ENCODE measurements around the gene FHOD3.
"Not testable (repeated sequence)": the region's sequence is repeated elsewhere in the genome, so short reads cannot be mapped to it uniquely, and the experiment has no call there.

DNA sequence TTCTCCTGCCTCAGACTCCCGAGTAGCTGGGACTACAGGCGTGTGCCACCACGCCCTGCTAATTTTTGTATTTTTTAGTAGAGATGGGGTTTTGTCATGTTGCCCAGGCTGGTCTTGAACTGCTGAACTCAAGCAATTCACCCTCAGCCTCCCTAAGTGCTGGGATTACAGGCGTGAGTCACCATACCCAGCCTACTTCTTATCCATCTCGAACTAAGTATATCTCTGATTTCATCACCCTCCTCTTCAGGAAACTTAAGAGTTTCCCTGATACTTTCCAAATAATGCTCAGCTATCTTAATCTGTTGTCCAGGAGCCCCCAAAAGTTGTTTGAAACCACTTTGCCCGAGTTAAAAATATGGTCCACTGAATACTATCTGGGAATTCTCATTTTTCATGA, 59.2 kb downstream of the FHOD3 start:
- TF ChIP-seq, protein P1, sequence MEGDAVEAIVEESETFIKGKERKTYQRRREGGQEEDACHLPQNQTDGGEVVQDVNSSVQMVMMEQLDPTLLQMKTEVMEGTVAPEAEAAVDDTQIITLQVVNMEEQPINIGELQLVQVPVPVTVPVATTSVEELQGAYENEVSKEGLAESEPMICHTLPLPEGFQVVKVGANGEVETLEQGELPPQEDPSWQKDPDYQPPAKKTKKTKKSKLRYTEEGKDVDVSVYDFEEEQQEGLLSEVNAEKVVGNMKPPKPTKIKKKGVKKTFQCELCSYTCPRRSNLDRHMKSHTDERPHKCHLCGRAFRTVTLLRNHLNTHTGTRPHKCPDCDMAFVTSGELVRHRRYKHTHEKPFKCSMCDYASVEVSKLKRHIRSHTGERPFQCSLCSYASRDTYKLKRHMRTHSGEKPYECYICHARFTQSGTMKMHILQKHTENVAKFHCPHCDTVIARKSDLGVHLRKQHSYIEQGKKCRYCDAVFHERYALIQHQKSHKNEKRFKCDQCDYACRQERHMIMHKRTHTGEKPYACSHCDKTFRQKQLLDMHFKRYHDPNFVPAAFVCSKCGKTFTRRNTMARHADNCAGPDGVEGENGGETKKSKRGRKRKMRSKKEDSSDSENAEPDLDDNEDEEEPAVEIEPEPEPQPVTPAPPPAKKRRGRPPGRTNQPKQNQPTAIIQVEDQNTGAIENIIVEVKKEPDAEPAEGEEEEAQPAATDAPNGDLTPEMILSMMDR (IDR thresholded peaks at IDR 0.05) = not testable (repeated sequence)
- not testable (repeated sequence) for TF ChIP-seq POLR2A (IDR thresholded peaks at IDR 0.05)
